Measurements from ENCODE around the gene ATOSA. TPM values are rescaled to one million over a fixed set of nuclear protein-coding genes. Genes with fewer than 3 reads are reported as not detected.

The ATOSA gene
- 21.8 and 22.2 TPM in 2 replicates for total RNA-seq (2022)
- percentile 75 among the genes with signal in this experiment for Bru-seq, nascent RNA
- BruChase-seq, experiment 1, labeled RNA remaining after a 6-hour chase = percentile 51 among the genes with signal in this experiment
- BruChase-seq, experiment 2, labeled RNA remaining after a 2-hour chase = percentile 62 among the genes with signal in this experiment
- long read RNA-seq, partial matches to known transcripts = 1 of 3 reads
- long read RNA-seq, other reads (novel, unspliced or antisense) = 1 of 3 reads

- H3K4me3 Mint-ChIP-seq (ENCODE audit: low read depth, unreplicated experiment) = peak within 1 kb of the TSS; percentile 100
- intact Hi-C loops (cut with micrococcal nuclease; ENCODE audit: unreplicated experiment) = loop anchor here (2.0 to 10.0 kb wide), 4 partner anchors 49 to 425 kb away; partner anchors contain the start of gene ARPP19
- TF ChIP-seq CTCF (IDR thresholded peaks at IDR 0.05; ENCODE audit: unreplicated experiment) = no peak
- peak; percentile 90 for DNase-seq
- H3K27ac Mint-ChIP-seq (ENCODE audit: unreplicated experiment) = peak within 1 kb of the TSS; percentile 95
- BruUV-seq (replicated peaks) = no TSS peak
- no peaks in the 10 kb centered on the region for H3K9me3 Mint-ChIP-seq (ENCODE audit: low read depth, unreplicated experiment)
- H3K4me1 Mint-ChIP-seq (ENCODE audit: low read depth, unreplicated experiment) = peaks cover 17% of the 10 kb centered on the region
- H3K27me3 Mint-ChIP-seq (ENCODE audit: unreplicated experiment) = no peaks in the 10 kb centered on the region
- peaks cover 20% of the 10 kb centered on the region for H3K36me3 Mint-ChIP-seq (ENCODE audit: insufficient read depth, unreplicated experiment)
- CTCF ChIA-PET = interaction anchor here (0.6 to 1.0 kb wide), 4 partner anchors 31 to 495 kb away, joined by 3 to 4 read pairs (median 4); no protein-coding TSS in a partner anchor
These were observed at the start of gene ATOSA for GRCh38 chr15:52679232-52680040. TSS of gene ATOSA (minus strand) at chr15:52679388. CDS start at chr15:52678021, 1,367 bp downstream.

- Mint-ChIP-seq H3K27me3 (ENCODE audit: unreplicated experiment) (no peaks in the 10 kb centered on the region), H3K4me3 (ENCODE audit: low read depth, unreplicated experiment) (no peak overlapping the region), H3K4me1 (ENCODE audit: low read depth, unreplicated experiment) (peaks cover 11% of the 10 kb centered on the region), H3K9me3 (ENCODE audit: low read depth, unreplicated experiment) (no peaks in the 10 kb centered on the region), H3K27ac (ENCODE audit: unreplicated experiment) (no peak overlapping the region), H3K36me3 (ENCODE audit: insufficient read depth, unreplicated experiment) (no peaks in the 10 kb centered on the region)
- no peak for DNase-seq
- CTCF ChIA-PET = no interaction called here
- BruUV-seq (replicated peaks) = no TSS peak
- intact Hi-C loops (cut with micrococcal nuclease; ENCODE audit: unreplicated experiment) = loop anchor here (2.0 kb wide), 1 partner anchor 50 kb away; the partner anchor contains the start of gene ATOSA
- TF ChIP-seq CTCF (IDR thresholded peaks at IDR 0.05; ENCODE audit: unreplicated experiment) = no peak
These were observed 49.7 kb upstream of the ATOSA start for GRCh38 chr15:52728899-52729298.

GRCh38 chr15:52727815-52728214 is 48.6 kb upstream of the ATOSA start:
- Mint-ChIP-seq H3K36me3 (ENCODE audit: insufficient read depth, unreplicated experiment) (no peaks in the 10 kb centered on the region), H3K9me3 (ENCODE audit: low read depth, unreplicated experiment) (no peaks in the 10 kb centered on the region), H3K4me3 (ENCODE audit: low read depth, unreplicated experiment) (no peak overlapping the region), H3K27ac (ENCODE audit: unreplicated experiment) (no peak overlapping the region), H3K27me3 (ENCODE audit: unreplicated experiment) (no peaks in the 10 kb centered on the region), H3K4me1 (ENCODE audit: low read depth, unreplicated experiment) (peaks cover 11% of the 10 kb centered on the region)
- no peak for DNase-seq
- CTCF ChIA-PET = no interaction called here
- no peak for TF ChIP-seq CTCF (IDR thresholded peaks at IDR 0.05; ENCODE audit: unreplicated experiment)
- BruUV-seq (replicated peaks) = no TSS peak
- intact Hi-C loops (cut with micrococcal nuclease; ENCODE audit: unreplicated experiment) = loop anchor here (2.0 kb wide), 1 partner anchor 49 kb away; the partner anchor contains the start of gene ATOSA

- intact Hi-C loops (cut with micrococcal nuclease; ENCODE audit: unreplicated experiment) = no loop called here
These were observed 47.0 kb upstream of the ATOSA start for GRCh38 chr15:52726195-52726594.

More at GRCh38 chr15:52726195-52726594, 47.0 kb upstream of the ATOSA start:
- Mint-ChIP-seq H3K36me3 (ENCODE audit: insufficient read depth, unreplicated experiment) (no peaks in the 10 kb centered on the region), H3K4me3 (ENCODE audit: low read depth, unreplicated experiment) (no peak overlapping the region), H3K27ac (ENCODE audit: unreplicated experiment) (no peak overlapping the region), H3K27me3 (ENCODE audit: unreplicated experiment) (no peaks in the 10 kb centered on the region), H3K4me1 (ENCODE audit: low read depth, unreplicated experiment) (peaks cover 11% of the 10 kb centered on the region), H3K9me3 (ENCODE audit: low read depth, unreplicated experiment) (no peaks in the 10 kb centered on the region)
- BruUV-seq (replicated peaks) = no TSS peak
- CTCF ChIA-PET = no interaction called here
- no peak for TF ChIP-seq CTCF (IDR thresholded peaks at IDR 0.05; ENCODE audit: unreplicated experiment)
- DNase-seq = no peak
